Sigmoid colon (tissue), 7 donors: Measurements from ENCODE around the gene RBM15. TPM values are rescaled to one million over a fixed set of nuclear protein-coding genes. Genes with fewer than 3 reads are reported as not detected.

Source experiments
- DNase-seq: peaks from one replicate; pipeline ENCODE4 v3.0.0-alpha.2; 2019
- H3K27ac ChIP-seq, 4 donors: fragments of 200-600 bp; sonication (generic); one replicate each; pipeline ENCODE4 v1.5.1; 2016 to 2019; ENCODE audit warnings: mild to moderate bottlenecking in 1 of 4
- H3K27me3 ChIP-seq, 3 donors: fragments of 200-600 bp; sonication (generic); one replicate each; pipeline ENCODE4 v1.5.1; 2019; ENCODE audit warnings: mild to moderate bottlenecking in 1 of 3
- H3K36me3 ChIP-seq, 4 donors: fragments of 200-600 bp; sonication (generic); one replicate each; pipeline ENCODE4 v1.5.1; 2016 to 2019
- H3K4me1 ChIP-seq, 4 donors: fragments of 200-600 bp; sonication (generic); one replicate each; pipeline ENCODE4 v1.5.1; 2017 to 2019
- H3K4me3 ChIP-seq, 4 donors: fragments of 200-600 bp; sonication (generic); one replicate each; pipeline ENCODE4 v1.5.1; 2017 to 2019; ENCODE audit warnings: mild to moderate bottlenecking in 2 of 4, moderate library complexity in 1 of 4
- H3K9me3 ChIP-seq, 4 donors: fragments of 200-600 bp in 3 of 4; sonication (generic) in 3 of 4; one replicate each; pipeline versions ENCODE4 v1.5.1 to v1.6.1; 2013 to 2019
- CTCF ChIP-seq, 4 experiments: fragments of 450-650 bp in 3 of 4; fragments of 200-600 bp in 1 of 4; IDR thresholded peaks; one replicate each; pipeline ENCODE4 v1.5.1; 2016 to 2019; ENCODE audit warnings: antibody characterized with exemption in 4 of 4, mild to moderate bottlenecking in 3 of 4, moderate library complexity in 2 of 4
- EP300 ChIP-seq, 4 donors: sonication (generic); formaldehyde crosslinking; IDR thresholded peaks; one replicate each; pipeline ENCODE4 v1.6.1; 2017; ENCODE audit warnings: antibody characterized with exemption in 4 of 4
- POLR2A ChIP-seq, 2 donors: fragments of 450-650 bp; IDR thresholded peaks; one replicate each; pipeline ENCODE4 v1.6.1; 2016; ENCODE audit warnings: antibody characterized with exemption in 2 of 2, mild to moderate bottlenecking in 2 of 2, moderate library complexity in 2 of 2
- POLR2AphosphoS5 ChIP-seq, 4 donors: sonication (generic); formaldehyde crosslinking; IDR thresholded peaks; one replicate each; pipeline ENCODE4 v1.6.1; 2017; ENCODE audit warnings: antibody characterized with exemption in 4 of 4
- WGBS, 2 donors: extraction: QIAGEN DNeasy Blood & Tissue Kit; methylation state at CpG; one replicate each; pipeline ENCODE4 v1.1.7; 2013; 5-methylcytosine and 5-hydroxymethylcytosine counted together
- intact Hi-C: fragments of 100-400 bp; cut with DNase I; formaldehyde crosslinking; loops from one replicate; pipeline ENCODE4 v1.15.1; 2023
- polyA plus RNA-seq, 3 donors: library from polyadenylated mRNA; stranded (reverse); fragments of 200-250 nt; gene quantifications; one replicate each; pipeline ENCODE4 v1.2.3, GENCODE V29; 2013
- total RNA-seq, 4 donors: library from RNA; depleted of rRNA; stranded (reverse); fragments of >200 nt; gene quantifications; one replicate each; pipeline ENCODE4 v1.1.0, GENCODE V29; 2016
- donor health status: healthy with polysubstance abuse.
- donor health status: Bipolar disorder and iron deficiency.
- donor health status: healthy.

RBM15 gene
- total and polyA plus RNA-seq, 7 donors, result 1.8 to 32.1 (median 23.2) TPM

GRCh38 chr1:110375490-110375889 lies 36.3 kb downstream of the RBM15 start:
- Histone ChIP-seq H3K36me3 (peaks cover 0 to 84% (median 13%) of the 10 kb centered on the region in 4 donors), H3K4me3 (no peak overlapping the region), H3K27ac (no peak overlapping the region), H3K27me3 (no peaks in the 10 kb centered on the region), H3K4me1 (no peaks in the 10 kb centered on the region), H3K9me3 (peaks cover 0 to 1% (median 0%) of the 10 kb centered on the region in 4 donors)
- DNase-seq, result no peak
- intact Hi-C loops, result no loop called here
- no peak for TF ChIP-seq EP300 (IDR thresholded peaks at IDR 0.05)
- TF ChIP-seq POLR2A (IDR thresholded peaks at IDR 0.05), result no peak
- no peak for TF ChIP-seq CTCF (IDR thresholded peaks at IDR 0.05)
- WGBS, 2 donors, result 92 to 94% methylated on average over 1 of the region's 1 CpG

- Histone ChIP-seq H3K4me3 (no peak overlapping the region), H3K36me3 (peaks cover 0 to 55% (median 7%) of the 10 kb centered on the region in 4 donors), H3K27me3 (no peaks in the 10 kb centered on the region), H3K27ac (no peak overlapping the region), H3K4me1 (no peaks in the 10 kb centered on the region), H3K9me3 (peaks cover 0 to 1% (median 0%) of the 10 kb centered on the region in 4 donors)
- TF ChIP-seq POLR2AphosphoS5 (IDR thresholded peaks at IDR 0.05) (no peak), CTCF (IDR thresholded peaks at IDR 0.05) (no peak), EP300 (IDR thresholded peaks at IDR 0.05) (no peak), POLR2A (IDR thresholded peaks at IDR 0.05) (no peak)
- WGBS, 2 donors, result 77 to 85% methylated on average over 10 of the region's 10 CpGs
- intact Hi-C loops, result no loop called here
- DNase-seq, result no peak
Observed at GRCh38 chr1:110380672-110381283, 41.6 kb downstream of the RBM15 start.

GRCh38 chr1:110383251-110383990 lies 44.2 kb downstream of the RBM15 start:
- H3K36me3 ChIP-seq, result peaks cover 0 to 30% (median 1%) of the 10 kb centered on the region in 4 donors
- H3K27me3 ChIP-seq, result no peaks in the 10 kb centered on the region
- peak overlapping the region in 1 of 4 donors; percentile 2 for H3K27ac ChIP-seq
- no peaks in the 10 kb centered on the region for H3K4me1 ChIP-seq
- WGBS, 2 donors, result 57 to 77% methylated on average over 5 of the region's 5 CpGs
- H3K4me3 ChIP-seq, result no peak overlapping the region
- no peak for DNase-seq
- TF ChIP-seq EP300 (IDR thresholded peaks at IDR 0.05) (no peak), POLR2AphosphoS5 (IDR thresholded peaks at IDR 0.05) (no peak), CTCF (IDR thresholded peaks at IDR 0.05) (no peak), POLR2A (IDR thresholded peaks at IDR 0.05) (no peak)
- intact Hi-C loops, result no loop called here
- peaks cover 0 to 1% (median 0%) of the 10 kb centered on the region in 4 donors for H3K9me3 ChIP-seq

GRCh38 chr1:110384581-110385321 lies 45.6 kb downstream of the RBM15 start:
- Histone ChIP-seq H3K4me3 (no peak overlapping the region), H3K36me3 (peaks cover 0 to 20% (median 1%) of the 10 kb centered on the region in 4 donors), H3K9me3 (peaks cover 0 to 1% (median 0%) of the 10 kb centered on the region in 4 donors), H3K27me3 (no peaks in the 10 kb centered on the region), H3K27ac (no peak overlapping the region), H3K4me1 (peaks cover 0 to 3% (median 0%) of the 10 kb centered on the region in 4 donors)
- no peak for DNase-seq
- WGBS, 2 donors, result 45 to 61% methylated on average over 19 of the region's 19 CpGs
- no peak for TF ChIP-seq EP300 (IDR thresholded peaks at IDR 0.05)
- no peak for TF ChIP-seq CTCF (IDR thresholded peaks at IDR 0.05)
- TF ChIP-seq POLR2AphosphoS5 (IDR thresholded peaks at IDR 0.05), result no peak
- TF ChIP-seq POLR2A (IDR thresholded peaks at IDR 0.05), result no peak
- intact Hi-C loops, result loop anchor here (5.0 kb wide), 1 partner anchor 42 kb away; no protein-coding TSS in a partner anchor
